H9 (cell line): ENCODE data around the gene RBBP4. TPM values are rescaled to one million over a fixed set of nuclear protein-coding genes. Genes with fewer than 3 reads are reported as not detected.

Source experiments
- DNase-seq: peaks from one replicate; pipeline ENCODE4 v3.0.0-alpha.2; 2017
- H2AFZ ChIP-seq: one replicate; pipeline ENCODE4 v1.6.1; 2013; ENCODE audit warnings: mild to moderate bottlenecking, low read length, control low read depth, moderate library complexity
- H2AK5ac ChIP-seq: 2 replicates; pipeline ENCODE4 v1.6.1; 2013; ENCODE audit warnings: low read length, control low read depth, mixed read lengths; ENCODE audit not compliant: insufficient read length
- H2BK120ac ChIP-seq: one replicate; pipeline ENCODE4 v1.6.1; 2013; ENCODE audit warnings: low read depth, mild to moderate bottlenecking, low read length, control low read depth, inconsistent platforms; ENCODE audit not compliant: poor library complexity, severe bottlenecking
- H2BK12ac ChIP-seq: 2 replicates; pipeline ENCODE4 v1.6.1; 2013; ENCODE audit warnings: low read length, control low read depth, mixed read lengths, low read depth; ENCODE audit not compliant: insufficient read length
- H2BK15ac ChIP-seq: 2 replicates; pipeline ENCODE4 v1.6.1; 2013; ENCODE audit warnings: low read depth, low read length, control low read depth
- H2BK20ac ChIP-seq: one replicate; pipeline ENCODE4 v1.6.1; 2013; ENCODE audit warnings: low read depth, mild to moderate bottlenecking, low read length, control low read depth, inconsistent platforms; ENCODE audit not compliant: poor library complexity, severe bottlenecking
- H2BK5ac ChIP-seq: 2 replicates; pipeline ENCODE4 v1.6.1; 2013; ENCODE audit warnings: low read length, control low read depth, mixed read lengths; ENCODE audit not compliant: insufficient read length
- H3K14ac ChIP-seq: 2 replicates; pipeline ENCODE4 v1.6.1; 2013; ENCODE audit warnings: low read length, control low read depth; ENCODE audit not compliant: insufficient read depth
- H3K18ac ChIP-seq: 2 replicates; pipeline ENCODE4 v1.6.1; 2013; ENCODE audit warnings: low read depth, mild to moderate bottlenecking, mixed read lengths, low read length, control low read depth; ENCODE audit not compliant: insufficient read length
- H3K23ac ChIP-seq: 2 replicates; pipeline ENCODE4 v1.6.1; 2013; ENCODE audit warnings: low read length, control low read depth, mixed read lengths, low read depth; ENCODE audit not compliant: insufficient read length
- H3K23me2 ChIP-seq: 2 replicates; pipeline ENCODE4 v1.6.1; 2013; ENCODE audit warnings: low read depth, mild to moderate bottlenecking, mixed read lengths, low read length, control low read depth; ENCODE audit not compliant: insufficient read length, poor library complexity, severe bottlenecking
- H3K27ac ChIP-seq: 2 replicates; pipeline ENCODE4 v1.5.1; 2013; ENCODE audit warnings: low read length, control low read depth, mixed read lengths, low read depth; ENCODE audit not compliant: insufficient read length
- H3K27me3 ChIP-seq: 2 replicates; pipeline ENCODE4 v1.6.1; 2013; ENCODE audit warnings: low read length, control low read depth, inconsistent platforms; ENCODE audit not compliant: insufficient read depth
- H3K4ac ChIP-seq: 2 replicates; pipeline ENCODE4 v1.6.1; 2013; ENCODE audit warnings: low read depth, mild to moderate bottlenecking, control low read depth, inconsistent platforms, low read length, moderate library complexity
- H3K4me1 ChIP-seq: 2 replicates; pipeline ENCODE4 v1.6.1; 2013; ENCODE audit warnings: low read length, control low read depth, inconsistent platforms; ENCODE audit not compliant: insufficient read depth
- H3K4me2 ChIP-seq: 2 replicates; pipeline ENCODE4 v1.6.1; 2013; ENCODE audit warnings: low read length, control low read depth, mixed read lengths; ENCODE audit not compliant: insufficient read length, insufficient read depth
- H3K56ac ChIP-seq: 2 replicates; pipeline ENCODE4 v1.6.1; 2013; ENCODE audit warnings: low read depth, mild to moderate bottlenecking, mixed read lengths, low read length, control low read depth; ENCODE audit not compliant: insufficient read length
- H3K79me1 ChIP-seq: 2 replicates; pipeline ENCODE4 v1.6.1; 2013; ENCODE audit warnings: low read depth, mild to moderate bottlenecking, moderate library complexity, low read length, control low read depth, inconsistent platforms; ENCODE audit not compliant: insufficient read depth, poor library complexity, severe bottlenecking
- H3K79me2 ChIP-seq: 2 replicates; pipeline ENCODE4 v1.6.1; 2013; ENCODE audit warnings: low read length, control low read depth, inconsistent platforms; ENCODE audit not compliant: insufficient read depth
- H3K9ac ChIP-seq: 2 replicates; pipeline ENCODE4 v1.6.1; 2013; ENCODE audit warnings: low read length, control low read depth, mixed read lengths; ENCODE audit not compliant: insufficient read length; ENCODE audit errors: extremely low read depth
- H3K9me3 ChIP-seq: one replicate; pipeline ENCODE4 v1.6.1; 2013; ENCODE audit warnings: low read depth, low read length, inconsistent platforms; ENCODE audit not compliant: control insufficient read depth
- H3T11ph ChIP-seq: one replicate; pipeline ENCODE4 v1.6.1; 2013; ENCODE audit warnings: mild to moderate bottlenecking, low read length, control low read depth, inconsistent platforms
- H4K20me1 ChIP-seq: one replicate; pipeline ENCODE4 v1.6.1; 2013; ENCODE audit not compliant: control insufficient read depth, insufficient read length, insufficient read depth
- H4K5ac ChIP-seq: 2 replicates; pipeline ENCODE4 v1.6.1; 2013; ENCODE audit warnings: low read depth, mild to moderate bottlenecking, mixed read lengths, low read length, control low read depth; ENCODE audit not compliant: insufficient read length
- H4K8ac ChIP-seq: replicated peaks from 2 replicates; pipeline ENCODE4 v1.6.1; 2013; ENCODE audit warnings: low read length, control low read depth, mixed read lengths, low read depth; ENCODE audit not compliant: insufficient read length
- H4K91ac ChIP-seq: 2 replicates; pipeline ENCODE4 v1.6.1; 2013; ENCODE audit warnings: low read depth, mild to moderate bottlenecking, moderate library complexity, mixed read lengths, low read length, control low read depth; ENCODE audit not compliant: insufficient read length
- H3K27ac Mint-ChIP-seq, 3 experiments: 2 replicates in 2 of 3; 3 replicates in 1 of 3; pipeline ENCODE4 v1.8.0; 2020 to 2021; ENCODE audit warnings: mixed read lengths in 3 of 3, mild to moderate bottlenecking in 1 of 3, moderate library complexity in 1 of 3
- H3K27me3 Mint-ChIP-seq: 2 replicates; pipeline ENCODE4 v1.8.0; 2021; ENCODE audit warnings: low read depth, mild to moderate bottlenecking, moderate library complexity, mixed read lengths
- H3K36me3 Mint-ChIP-seq, 3 experiments: 2 replicates in 2 of 3; 3 replicates in 1 of 3; pipeline ENCODE4 v1.8.0; 2020 to 2021; ENCODE audit warnings: low read depth in 3 of 3, mixed read lengths in 3 of 3; ENCODE audit not compliant: insufficient read depth in 1 of 3
- H3K4me1 Mint-ChIP-seq, 2 experiments: 2 replicates each; pipeline ENCODE4 v1.8.0; 2020; ENCODE audit warnings: mixed read lengths in 2 of 2
- H3K4me3 Mint-ChIP-seq, 2 experiments: 2 replicates in 1 of 2; 3 replicates in 1 of 2; pipeline ENCODE4 v1.8.0; 2020 to 2021; ENCODE audit warnings: mild to moderate bottlenecking in 2 of 2, mixed read lengths in 2 of 2, moderate library complexity in 1 of 2
- H3K9me3 Mint-ChIP-seq, 2 experiments: 2 replicates in 1 of 2; 3 replicates in 1 of 2; pipeline ENCODE4 v1.8.0; 2020; ENCODE audit warnings: mild to moderate bottlenecking in 2 of 2, mixed read lengths in 2 of 2, moderate library complexity in 1 of 2
- WGBS: extraction: QIAGEN DNeasy Blood & Tissue Kit; methylation state at CpG from one replicate; pipeline ENCODE4 v1.1.7; 2013; ENCODE audit warnings: missing lambda C conversion rate, low lambda C conversion rate, mixed read lengths; ENCODE audit not compliant: insufficient read length; ENCODE audit errors: extremely low coverage; 5-methylcytosine and 5-hydroxymethylcytosine counted together
- total RNA-seq: library from RNA; stranded (reverse); gene quantifications from 2 replicates; pipeline ENCODE4 v1.2.1, GENCODE V29; 2021
- TF ChIP-seq, protein P1 (sequence below): fragments of 200-600 bp; sonication (generic); conservative IDR thresholded peaks from 3 replicates; pipeline ENCODE4 v1.8.0; 2021; ENCODE audit warnings: antibody characterized with exemption, mild to moderate bottlenecking

The RBBP4 gene
- total RNA-seq, 1 experiment from 2014 or later, result 416 TPM

DNA sequence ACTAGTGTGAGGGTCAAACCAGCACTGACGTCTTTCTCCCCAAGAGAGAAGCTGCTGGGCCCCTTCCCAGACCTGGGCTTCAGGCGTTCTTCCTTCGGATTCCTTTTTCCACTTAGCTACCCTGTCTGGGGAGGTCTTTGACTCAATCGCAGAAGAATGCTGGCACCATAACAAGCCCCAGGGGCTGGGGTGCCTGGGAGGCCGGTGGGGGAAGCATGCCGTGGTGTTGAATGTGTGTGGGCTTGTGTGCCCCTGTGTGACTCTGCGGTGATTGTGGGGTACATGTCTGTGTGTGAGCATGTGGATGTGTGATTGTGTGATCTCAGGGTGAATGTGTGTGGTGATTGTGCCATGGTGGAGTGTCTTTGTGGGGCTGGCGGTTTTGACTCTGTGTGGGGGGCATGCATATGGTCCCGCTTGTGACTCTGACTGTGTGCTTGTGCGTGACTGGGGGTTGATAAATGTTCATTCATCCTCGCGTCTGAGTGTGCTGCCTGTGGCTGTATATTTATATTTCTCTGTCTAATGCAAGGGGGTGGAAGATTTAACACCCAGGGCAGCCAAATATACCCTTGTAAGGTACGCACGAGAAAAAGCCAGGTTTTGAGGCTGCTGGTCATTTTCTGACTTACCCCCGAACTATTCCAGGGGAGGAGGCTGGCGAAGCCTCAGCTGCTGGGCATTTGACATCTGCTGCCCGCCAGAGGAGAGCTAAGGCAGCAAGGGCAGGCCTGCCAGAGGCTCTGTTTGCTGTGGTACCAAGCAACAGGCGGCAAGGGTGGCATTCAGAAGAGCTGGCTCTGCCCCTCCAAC lies 52.7 kb downstream of the RBBP4 start:
- Histone ChIP-seq H2BK20ac (no peak overlapping the region), H3K9me3 (no peaks in the 10 kb centered on the region), H3K9ac (no peak overlapping the region), H3K23me2 (peaks cover 10% of the 10 kb centered on the region), H3K4ac (no peak overlapping the region), H3K27me3 (peaks cover 5% of the 10 kb centered on the region; the same call in 1 of the 2 replicates), H4K20me1 (no peaks in the 10 kb centered on the region), H3K4me1 (no peaks in the 10 kb centered on the region; the same call in 1 of the 2 replicates), H4K8ac (no peak overlapping the region), H3K56ac (no peak overlapping the region), H3K79me2 (no peaks in the 10 kb centered on the region), H4K91ac (no peak overlapping the region), H3K14ac (no peak overlapping the region; the same call in 1 of the 2 replicates), H2AK5ac (no peak overlapping the region), H3K18ac (no peak overlapping the region), H3K4me2 (peak overlapping the region; percentile 82), H4K5ac (no peak overlapping the region), H2BK12ac (no peak overlapping the region), H3T11ph (no peak overlapping the region), H3K23ac (no peak overlapping the region), H2AFZ (no peak overlapping the region), H3K27ac (no peak overlapping the region), H2BK15ac (no peak overlapping the region), H3K79me1 (no peaks in the 10 kb centered on the region), H2BK120ac (no peak overlapping the region), H2BK5ac (no peak overlapping the region)
- Mint-ChIP-seq H3K9me3 (no peaks in the 10 kb centered on the region), H3K4me1 (peaks cover 13% of the 10 kb centered on the region in 2 experiments), H3K36me3 (peaks cover 0 to 1% (median 0%) of the 10 kb centered on the region in 3 experiments; a peak in 1 of 7 replicates), H3K4me3 (peak overlapping the region; percentile 61 to 68), H3K27me3 (peaks cover 55% of the 10 kb centered on the region), H3K27ac (no peak overlapping the region)
- no CpG with 5 or more reads among the region's 18 CpGs for WGBS
- DNase-seq, result no peak
- TF ChIP-seq, protein P1, sequence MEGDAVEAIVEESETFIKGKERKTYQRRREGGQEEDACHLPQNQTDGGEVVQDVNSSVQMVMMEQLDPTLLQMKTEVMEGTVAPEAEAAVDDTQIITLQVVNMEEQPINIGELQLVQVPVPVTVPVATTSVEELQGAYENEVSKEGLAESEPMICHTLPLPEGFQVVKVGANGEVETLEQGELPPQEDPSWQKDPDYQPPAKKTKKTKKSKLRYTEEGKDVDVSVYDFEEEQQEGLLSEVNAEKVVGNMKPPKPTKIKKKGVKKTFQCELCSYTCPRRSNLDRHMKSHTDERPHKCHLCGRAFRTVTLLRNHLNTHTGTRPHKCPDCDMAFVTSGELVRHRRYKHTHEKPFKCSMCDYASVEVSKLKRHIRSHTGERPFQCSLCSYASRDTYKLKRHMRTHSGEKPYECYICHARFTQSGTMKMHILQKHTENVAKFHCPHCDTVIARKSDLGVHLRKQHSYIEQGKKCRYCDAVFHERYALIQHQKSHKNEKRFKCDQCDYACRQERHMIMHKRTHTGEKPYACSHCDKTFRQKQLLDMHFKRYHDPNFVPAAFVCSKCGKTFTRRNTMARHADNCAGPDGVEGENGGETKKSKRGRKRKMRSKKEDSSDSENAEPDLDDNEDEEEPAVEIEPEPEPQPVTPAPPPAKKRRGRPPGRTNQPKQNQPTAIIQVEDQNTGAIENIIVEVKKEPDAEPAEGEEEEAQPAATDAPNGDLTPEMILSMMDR, result no peak
